Stimulated activated naive CD4-positive, alpha-beta T cell (primary cell): ENCODE measurements around the gene EXD3.

ENCODE experiments used
- DNase-seq, 6 experiments: peaks; one replicate each; lab custom pipeline; 2025; lab: John Stamatoyannopoulos, UW

The EXD3 gene

DNA sequence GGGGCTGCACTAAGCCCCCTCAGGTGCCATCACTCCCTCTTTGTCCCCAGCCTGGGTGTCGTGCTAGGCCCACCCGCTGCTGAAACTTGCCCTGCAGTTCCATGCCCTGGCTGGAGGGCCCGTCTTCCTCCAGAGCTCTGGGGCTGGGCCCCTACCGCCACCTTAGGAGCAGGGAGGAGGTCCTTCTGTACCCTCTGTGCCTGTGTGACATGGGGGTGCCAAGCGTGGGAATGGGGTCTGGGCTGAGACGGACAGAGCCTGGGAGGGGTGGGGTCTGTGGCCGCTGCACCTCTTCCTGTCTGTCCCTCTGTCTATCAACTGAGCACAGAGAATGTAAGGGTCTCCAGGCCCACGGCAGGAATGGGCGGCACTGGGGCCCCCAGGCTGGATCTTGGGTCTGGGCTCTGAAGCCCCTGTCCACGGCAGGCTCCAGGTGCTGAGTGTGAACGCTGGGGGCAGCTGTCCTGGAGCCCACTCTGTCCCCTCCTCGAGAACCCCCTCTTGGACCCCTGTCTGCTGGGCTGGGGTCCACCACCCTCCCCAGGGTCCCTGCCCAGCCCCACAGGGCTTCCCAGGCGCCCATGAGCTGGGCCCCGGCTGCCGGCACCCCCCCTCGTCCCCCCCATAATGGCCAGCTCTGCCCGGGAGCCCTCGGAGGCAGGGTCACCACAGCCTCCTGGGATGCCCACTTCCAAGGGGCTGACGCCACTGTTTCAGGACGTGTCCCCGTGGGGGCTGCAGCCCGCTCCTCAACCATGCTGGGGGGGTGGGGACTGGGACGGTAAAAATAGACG is 105.0 kb downstream of the EXD3 start:
- no peak for DNase-seq

DNA sequence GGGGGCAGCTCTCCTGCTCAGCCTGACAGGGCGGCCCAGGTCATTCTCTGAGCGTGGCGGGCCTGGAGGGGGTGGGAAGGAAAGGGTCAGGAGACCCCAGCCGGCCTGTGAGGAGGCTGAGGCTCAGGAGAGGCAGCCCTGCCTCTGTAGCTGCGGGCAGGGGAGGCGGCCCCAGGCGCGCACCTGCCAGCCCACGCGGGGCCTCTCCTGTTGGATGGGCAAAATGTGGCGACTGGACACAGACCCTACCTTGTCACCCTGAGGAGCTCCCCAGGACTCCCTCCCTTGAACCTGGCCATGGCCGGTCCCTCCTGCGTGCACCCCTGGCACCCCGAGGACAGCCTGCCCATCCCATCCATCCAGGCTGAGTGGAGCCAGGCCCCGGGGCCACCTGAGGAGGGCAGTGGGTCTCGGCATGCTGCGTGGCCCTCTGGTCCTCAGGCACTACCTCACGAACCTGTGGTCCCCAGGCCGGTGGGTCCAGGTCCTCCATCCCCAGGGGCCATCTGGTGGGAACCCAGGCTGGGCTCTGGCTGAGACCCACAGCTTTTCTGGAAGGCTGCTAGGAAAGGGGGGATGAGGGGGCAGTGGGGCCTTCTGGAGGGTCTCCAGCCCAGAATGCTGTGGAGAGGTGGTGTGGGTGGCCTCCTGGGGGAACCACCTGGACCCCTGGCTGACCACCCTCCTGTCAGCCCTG is 105.8 kb downstream of the EXD3 start:
- no peak for DNase-seq

DNA sequence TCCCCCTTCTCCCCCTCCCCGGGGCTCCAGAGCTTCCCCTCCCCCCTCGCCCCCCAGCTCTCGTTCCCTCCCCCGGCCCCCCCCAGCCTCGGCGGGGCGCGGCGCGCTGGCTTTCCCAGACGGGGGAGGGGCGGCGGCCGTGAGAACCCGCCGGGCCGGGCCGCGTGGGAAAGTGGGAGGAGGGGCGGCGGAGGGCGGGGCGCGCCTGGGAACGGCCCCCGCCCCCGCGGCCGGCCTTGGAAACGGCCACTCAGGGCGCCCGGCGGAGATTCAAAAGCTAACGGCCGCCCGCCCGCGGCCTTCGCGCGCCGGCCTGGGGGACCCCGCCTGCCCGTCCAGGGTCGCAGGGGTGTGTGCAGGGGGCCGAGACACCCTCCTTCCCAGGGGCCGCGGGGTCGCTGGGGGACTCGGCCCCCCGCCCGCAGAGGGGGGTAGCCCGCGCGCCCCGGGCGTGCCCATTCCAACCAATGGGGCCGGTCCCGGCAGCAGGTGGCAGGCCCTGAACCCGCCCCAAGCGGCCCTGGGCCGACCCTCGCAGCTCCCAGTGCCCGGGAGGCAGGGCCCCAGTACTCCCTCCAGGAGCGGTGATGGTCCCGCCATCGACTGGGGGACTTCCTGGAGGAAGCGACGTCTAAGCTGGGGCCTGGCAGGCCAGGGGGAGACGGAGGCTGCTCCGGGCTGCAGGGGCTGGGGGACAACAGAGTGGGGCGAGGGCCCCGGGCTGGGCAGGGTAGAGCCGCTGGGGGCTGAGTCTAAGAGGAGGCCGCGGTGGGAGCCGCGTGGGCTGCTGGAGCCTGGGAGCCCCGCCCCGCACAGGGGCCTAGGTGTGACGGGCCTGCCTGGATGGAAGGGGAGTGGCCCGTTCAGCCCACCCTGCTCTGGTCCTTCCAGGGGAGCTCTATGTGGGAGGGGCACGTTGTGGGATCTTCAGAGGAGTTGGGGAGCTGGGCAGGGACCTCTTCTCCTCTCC is 106.7 kb downstream of the EXD3 start:
- no peak for DNase-seq

DNA sequence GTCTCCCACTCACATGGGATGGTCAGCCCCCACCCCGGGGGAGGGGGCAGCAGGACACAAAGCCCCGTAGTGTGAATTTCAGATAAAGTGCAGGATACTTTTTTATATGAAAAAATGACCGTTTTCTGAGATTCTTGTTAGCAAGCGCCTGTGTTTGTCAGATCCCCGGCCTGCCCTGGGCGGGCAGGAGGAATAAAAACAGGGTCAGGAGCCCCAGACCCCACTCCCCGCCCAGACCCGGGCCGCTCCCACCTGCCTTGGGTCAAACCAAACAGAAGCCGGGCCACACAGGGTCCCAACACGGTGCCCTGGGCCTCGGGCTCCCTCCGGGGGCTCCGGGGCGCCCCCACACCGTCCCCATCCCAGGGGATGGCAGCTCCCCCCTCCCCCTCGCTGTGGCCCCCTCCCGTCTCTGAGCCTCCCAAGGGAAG is 107.4 kb downstream of the EXD3 start:
- no peak for DNase-seq

DNA sequence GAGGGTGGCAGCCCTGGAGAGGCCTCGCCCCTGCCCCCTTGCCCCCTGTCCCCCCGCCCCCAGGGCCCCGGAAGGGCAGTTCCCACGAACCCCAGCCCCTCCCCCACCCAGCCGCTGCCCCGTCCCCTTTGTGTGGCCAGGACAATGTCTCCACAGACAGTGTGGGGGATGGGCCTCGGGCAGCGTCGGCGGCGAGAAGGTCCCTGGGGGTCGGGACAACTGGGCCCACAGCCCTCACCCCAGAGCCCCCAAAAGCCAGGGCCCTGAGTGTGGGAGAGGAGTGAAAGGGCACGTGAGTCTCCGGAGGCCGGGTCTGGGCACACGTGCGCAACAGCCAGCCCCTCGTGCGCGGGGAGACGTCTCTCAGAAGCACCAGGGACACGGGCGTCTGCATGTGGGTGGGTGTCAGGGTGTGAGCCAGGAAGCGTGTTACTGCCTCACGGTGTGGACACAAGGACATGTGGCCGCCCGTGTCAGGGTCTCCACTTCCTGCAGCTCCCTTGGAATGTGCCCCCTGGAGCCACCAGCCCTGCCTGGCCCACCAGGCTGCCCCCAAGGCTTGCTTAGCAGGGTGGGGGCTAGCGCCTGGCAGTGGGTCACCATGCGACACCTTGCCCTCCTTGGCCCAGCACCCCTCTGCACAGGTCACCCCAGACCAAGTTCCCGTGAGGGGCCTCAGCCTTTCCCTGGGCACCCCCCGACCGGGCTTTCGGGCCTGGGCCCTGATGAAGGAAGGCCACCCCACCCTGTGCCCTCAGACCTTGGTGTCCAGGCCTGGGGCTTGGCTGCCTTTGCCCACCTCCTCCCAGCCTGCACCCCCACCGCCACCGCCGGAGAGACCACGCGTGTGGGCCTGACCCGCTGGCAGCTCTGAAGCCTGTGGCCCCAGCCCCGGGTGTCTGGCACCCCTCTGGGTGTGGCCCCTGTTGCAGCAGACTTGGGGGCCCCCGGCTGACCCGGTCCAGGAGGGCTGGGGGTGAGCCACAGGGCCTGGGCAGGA is 108.1 kb downstream of the EXD3 start:
- no peak for DNase-seq

DNA sequence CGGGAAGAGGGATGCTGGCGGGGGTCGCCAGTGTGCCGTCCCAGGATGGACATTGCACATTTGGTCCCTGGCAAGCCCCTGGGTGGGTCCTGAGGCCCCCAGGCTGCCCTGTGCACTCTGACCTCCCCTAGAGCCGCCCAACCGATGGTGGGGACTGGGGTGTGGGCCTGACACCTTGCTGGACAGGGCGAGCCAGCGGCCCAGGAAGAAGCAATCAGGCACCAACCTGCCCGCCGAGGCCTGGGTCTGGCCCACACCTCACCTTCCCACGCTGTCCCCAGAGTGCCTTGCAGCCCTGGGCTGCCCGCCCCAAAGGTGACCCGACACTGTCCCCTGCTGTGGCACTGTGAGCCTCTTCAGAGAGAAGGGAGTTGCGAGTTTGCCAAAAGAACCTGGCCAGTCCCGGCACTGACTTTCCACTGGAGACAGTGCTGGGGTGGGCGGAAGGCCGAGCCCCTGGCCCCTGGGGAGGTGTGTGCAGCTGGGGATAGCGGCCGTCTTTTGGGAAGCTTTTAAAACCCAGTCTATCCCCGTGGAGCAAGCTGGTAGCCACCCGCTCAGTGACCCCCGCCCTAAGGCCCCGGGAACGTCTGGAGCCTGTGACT is 108.9 kb downstream of the EXD3 start:
- no peak for DNase-seq

DNA sequence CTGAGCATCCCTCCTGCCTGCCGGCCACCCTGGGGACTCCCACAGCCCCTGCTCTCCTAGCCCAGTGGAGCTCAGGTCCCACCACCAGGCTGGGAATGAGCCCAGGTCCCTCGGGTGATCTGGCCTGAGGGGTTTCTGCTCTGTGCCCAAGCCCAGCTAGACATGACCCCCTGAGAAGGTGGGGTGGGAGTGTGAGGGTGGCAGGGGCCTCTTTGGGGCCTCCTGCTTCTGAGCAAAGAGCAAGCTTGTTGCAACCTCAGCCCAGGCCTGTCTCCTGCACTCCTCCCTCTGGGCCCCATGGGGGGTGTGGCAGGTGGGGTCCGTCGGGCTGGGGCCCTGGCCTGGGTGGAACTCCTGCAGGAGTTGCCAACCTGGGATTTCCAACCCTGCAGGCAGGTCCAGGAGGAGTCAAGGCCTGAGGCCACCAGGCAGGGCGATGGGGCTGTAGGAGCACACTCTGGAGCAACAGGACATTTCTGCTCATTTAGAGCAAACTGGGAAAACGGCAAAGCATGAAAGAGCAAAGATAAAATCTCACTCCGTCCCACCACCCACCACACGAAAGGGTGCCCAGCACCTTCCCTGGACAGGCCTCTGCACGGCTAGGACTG is 109.5 kb downstream of the EXD3 start:
- no peak for DNase-seq

DNA sequence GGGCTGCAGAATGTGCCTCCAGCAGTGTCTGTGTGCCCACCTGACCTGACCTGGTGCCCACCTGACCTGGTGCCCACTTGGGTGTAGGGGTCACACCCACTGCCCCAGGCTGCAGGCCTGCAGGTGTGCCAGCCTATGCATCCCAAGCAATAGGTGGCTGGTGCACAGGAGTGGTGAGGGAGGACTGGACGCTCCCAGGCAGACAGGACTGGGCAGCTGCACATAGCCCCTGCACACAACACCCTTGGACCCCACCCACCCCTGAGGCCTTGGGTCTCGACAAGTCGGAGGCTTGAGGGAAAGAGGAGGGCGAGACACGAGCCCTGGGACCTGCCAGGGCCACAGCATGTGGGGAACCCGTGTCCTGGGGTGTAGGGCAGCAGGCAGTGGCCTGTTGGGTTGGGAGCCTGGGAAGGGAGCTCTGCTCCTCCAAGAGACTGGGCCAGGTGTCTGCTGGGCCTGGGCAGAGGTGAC is 110.1 kb downstream of the EXD3 start:
- no peak for DNase-seq

DNA sequence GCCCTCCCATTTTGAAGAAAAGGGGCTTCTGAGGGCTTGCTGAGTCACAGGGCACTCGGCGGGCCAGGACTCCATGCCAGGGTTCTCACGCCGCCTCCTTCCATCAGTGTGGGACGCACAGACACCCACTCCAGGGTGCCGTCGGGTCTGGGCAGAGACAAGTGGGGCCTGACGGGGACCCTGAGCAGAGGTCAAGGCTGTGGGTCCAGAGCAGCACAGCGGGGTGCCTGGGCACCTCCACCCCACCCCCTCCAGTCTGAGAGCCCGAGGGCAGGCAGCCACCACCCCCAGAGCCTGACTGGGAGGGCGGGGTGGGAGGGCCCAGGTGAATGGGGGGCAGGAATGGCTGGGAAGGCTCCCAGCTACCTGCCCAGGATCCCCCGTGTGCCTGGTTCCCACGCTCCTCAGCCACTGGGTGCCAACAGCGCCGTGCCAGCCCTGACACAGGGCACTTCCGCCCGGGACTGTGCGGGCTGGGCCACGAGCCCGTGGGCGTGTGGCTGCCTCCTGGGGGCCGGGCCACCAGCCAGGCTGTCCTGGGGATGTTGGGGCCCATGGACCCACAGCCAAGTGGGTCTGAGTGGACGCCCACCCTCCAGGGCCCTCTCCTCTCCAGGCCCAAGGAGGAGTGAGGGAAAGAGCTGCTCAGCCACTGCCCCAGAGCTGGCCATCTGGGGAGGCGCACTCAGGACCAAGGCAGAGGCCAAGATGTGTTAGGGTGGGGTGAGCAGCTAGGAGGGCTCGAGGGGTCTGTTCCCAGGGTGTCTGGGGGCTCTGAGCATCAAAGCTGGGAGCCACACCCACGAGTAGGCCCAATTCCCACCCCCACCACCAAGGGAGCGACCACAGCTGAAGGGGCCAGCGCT is 110.7 kb downstream of the EXD3 start:
- no peak for DNase-seq

DNA sequence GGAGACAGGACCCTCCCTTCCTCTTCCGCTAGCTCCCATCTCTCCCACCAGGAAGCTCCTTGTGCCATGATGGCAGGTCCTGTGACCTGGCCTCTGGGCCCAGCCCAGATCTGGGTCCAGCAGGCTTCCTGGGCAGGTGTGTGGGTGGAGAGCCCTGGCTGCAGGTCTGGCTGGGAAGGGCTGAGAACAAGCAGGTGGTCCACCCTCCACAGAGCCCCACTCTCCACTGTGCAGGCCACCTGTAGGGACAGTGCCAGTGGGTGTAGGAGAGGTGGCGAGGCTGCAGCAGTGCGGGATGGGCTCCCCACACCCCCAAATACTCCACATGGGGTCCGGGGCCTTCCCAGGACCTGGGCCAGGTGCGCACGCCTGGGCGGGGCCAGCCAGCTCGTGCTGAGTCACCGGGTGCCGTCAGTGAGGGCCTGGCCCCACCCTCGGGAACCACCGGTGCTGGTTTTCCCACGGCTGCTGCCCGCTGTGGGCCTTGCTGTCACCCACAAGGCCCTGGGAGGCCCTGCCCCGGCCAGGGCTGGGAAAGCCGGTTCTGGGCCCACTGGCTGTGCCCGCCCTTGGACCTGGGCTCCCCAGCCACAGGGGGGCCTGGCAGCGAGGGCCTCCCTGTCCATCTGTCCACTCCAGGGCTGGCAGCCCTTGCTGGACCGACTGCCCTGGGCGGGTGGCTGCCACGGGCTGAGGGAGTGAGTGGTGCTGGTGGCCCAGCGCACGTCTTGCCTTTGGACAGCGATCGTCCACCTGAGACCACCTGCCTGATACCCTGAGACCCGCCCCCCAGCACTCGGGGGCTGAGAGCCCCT is 111.6 kb downstream of the EXD3 start:
- DNase-seq: no peak

DNA sequence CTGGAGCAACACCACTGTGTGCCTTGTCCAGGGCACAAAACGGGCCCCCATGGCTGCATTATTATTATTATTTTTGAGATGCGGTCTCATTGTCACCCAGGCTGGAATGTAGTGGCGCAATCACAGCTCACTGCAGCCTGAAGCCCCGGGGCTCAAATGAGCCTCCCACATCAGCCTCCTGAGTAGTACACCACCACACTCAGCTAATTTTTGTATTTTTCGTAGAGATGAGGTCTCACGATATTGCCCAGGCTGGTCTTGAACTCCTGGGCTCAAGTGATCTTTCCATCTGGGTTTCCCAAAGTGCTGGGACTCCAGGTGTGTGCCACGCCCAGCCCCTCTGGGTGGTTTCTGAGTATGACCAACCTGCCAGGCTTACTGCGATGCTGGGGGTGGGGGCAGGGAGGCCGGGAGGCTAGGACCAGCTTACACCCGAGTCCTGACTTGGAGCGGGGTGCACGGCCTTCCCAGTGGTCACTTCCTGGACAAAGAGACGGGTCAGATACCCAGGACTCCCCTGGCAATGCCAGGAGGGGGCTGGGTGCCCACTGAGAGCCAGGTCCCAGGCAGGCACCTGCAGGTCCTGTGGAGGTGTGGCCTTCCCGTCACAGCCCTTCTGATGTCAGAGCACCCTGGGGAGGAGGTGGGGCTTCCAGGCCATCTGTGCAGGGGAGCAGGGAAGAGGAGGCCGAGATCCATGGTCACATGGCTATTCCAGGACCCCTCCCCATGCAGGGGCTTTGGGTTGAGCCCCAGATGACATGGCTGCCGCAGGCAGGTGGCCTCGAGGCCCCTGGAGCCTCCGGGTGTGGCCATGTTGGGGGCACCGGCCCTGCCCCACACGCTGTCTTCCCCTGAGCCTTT is 112.5 kb downstream of the EXD3 start:
- no peak for DNase-seq

DNA sequence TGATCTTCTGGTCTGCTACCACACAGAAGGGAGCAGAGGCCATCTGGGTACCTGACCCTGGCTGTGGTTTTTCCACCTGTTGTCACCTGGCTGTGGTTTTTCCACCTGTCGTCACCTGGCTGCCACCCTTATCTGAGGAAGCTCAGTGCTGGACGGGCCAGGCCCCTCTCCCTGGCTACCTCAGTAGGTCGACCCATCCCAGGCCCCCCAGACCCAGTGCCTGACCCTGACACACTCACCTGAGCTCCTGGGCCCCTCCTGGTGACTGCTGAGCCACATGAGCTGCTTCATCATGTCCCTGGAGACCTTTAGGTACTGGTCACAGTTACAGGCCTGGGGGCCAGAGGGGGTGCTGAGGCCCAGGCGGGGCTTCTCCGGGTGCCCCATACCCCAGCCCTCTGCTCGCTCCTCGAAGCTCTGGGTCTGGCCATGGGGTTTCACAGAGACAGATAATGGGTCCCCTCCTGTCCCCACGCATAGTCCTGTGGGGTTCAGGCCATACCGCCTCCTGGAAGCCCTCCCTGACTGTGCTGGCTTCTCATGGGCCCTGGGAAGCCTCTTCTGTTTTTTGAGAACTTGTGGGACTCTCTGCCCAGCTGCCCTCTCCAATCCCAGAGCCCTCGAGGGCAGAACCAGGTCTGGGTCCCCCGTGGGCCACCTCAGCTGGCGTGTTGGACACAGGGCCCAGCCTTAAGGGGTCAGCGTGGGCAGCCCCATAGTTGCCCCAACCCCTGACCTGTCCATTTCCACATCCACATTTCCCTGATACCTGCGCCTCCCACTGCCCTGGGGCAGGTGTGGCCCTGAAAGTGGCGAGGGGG is 113.4 kb downstream of the EXD3 start:
- no peak for DNase-seq

DNA sequence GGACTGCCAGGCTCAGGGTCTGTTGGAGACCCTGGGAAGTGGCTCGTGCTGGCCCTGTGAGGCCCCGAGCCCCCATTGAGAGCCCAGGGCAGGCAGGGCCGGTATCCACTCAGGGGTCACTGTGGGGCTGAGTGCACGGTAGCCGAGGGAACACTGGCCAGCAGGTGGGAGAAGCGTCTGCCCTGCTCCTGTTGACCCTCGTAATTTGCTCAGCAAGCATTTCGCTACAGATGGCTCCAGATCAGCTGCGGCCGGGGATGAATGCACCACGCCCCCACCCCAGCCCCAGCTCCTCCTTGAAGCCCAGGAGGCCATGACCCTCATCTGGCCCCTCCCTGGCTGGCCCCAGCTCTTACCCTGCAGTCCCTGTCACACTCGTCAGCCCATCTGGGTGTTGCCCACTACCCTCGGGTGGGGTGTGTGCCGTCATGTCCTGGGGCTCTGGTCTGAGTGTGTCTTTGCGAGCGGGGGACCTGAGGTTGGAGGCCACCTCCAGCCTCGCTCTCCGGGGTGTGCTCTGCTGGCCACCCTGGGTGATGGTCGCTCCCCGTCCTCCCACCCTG is 114.8 kb downstream of the EXD3 start:
- DNase-seq: no peak

DNA sequence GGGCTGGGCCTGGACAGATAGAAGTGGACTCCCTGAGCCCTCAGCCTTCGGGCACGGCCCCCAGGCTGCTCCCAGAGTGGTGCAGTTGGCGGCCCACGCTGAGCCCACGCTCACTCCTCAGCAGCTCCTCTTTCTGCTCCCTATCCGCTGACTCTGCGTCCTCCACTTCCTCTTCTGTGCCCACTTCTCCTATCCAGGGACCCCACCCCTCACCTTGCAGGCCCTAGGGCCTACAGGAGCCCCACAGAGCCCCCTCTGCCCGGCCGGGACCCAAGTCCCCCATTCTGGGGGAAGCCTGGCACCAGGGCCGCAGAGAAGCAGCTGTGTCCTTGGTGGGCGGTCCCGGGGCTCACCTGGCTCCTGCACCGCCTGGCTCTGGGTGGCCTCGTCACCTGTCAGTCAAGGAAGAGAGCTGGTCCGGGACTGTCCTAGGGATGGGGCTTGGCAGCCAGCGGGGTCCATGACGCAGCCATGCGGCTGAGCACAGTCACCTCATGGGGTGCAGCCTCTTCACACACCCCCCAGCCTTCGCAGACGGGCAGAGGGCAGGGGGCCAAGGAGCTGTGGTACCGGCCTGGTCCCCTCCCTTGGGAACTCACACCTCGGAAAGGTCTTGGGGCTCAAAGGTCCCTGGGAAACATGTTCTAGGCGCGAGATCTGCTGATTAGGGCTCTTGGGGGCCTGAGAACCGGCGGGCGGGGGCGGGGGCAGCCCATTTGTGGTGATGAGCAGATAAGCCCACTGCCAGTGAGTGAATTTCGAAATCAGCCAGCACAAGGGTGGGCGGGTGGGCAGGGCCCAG is 115.5 kb downstream of the EXD3 start:
- no peak for DNase-seq

DNA sequence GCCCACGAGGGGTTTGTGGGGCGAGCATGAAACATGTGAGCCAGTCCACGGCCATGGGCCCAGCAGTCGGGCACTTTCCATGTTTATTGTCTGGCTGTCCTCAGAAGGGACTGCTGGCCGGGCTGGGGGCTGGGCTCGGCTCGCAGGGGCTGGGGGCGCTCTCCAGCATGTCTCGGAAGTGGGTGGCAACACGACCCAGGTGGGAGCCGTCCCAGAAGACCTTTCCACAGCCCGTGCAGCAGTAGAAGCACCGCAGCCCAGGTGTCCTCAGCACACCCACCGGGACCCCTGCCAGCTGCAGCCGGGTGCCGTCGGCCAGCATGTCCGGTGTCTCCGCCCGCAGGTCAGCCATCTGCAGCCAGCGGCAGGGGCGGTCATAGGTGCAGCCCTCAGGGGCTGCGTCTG is 116.1 kb downstream of the EXD3 start:
- DNase-seq: no peak
